Activated CD8-positive, alpha-beta T cell treated with anti-CD3 and anti-CD28 coated beads, Interleukin-2, amount 10 ng/mL, durations not matched to agents 7 days and 5 days (primary cell): ENCODE measurements around the gene ZNF90. TPM values are rescaled to one million over a fixed set of nuclear protein-coding genes. Genes with fewer than 3 reads are reported as not detected.
"Not testable (repeated sequence)": the region's sequence is repeated elsewhere in the genome, so short reads cannot be mapped to it uniquely, and the experiment has no call there.

Experiments used
- ATAC-seq: fragments of 150-1000 bp; cut with Tn5 transposase; one replicate; pipeline ENCODE4 v1.10.0; 2021; ENCODE audit warnings: moderate library complexity
- CTCF ChIA-PET: fragments of 350-600 bp; sonication (Branson Sonifier 250); formaldehyde crosslinking; loops from one replicate; lab custom pipeline; 2021; ENCODE audit warnings: antibody characterized with exemption; lab: Charles Lee
- POLR2A ChIA-PET: fragments of 350-600 bp; sonication (Branson Sonifier 250); formaldehyde crosslinking; loops from one replicate; lab custom pipeline; 2021; ENCODE audit warnings: antibody characterized with exemption; lab: Charles Lee
- DNase-seq: peaks from one replicate; pipeline ENCODE4 v3.0.0-alpha.2; 2020
- H3K27ac Mint-ChIP-seq: one replicate; pipeline ENCODE4 v1.8.0; 2021; ENCODE audit warnings: mild to moderate bottlenecking, mixed read lengths
- H3K27me3 Mint-ChIP-seq: one replicate; pipeline ENCODE4 v1.8.0; 2021; ENCODE audit warnings: low read depth, mixed read lengths
- H3K36me3 Mint-ChIP-seq: one replicate; pipeline ENCODE4 v1.8.0; 2021; ENCODE audit warnings: low read depth, mixed read lengths
- H3K4me1 Mint-ChIP-seq: one replicate; pipeline ENCODE4 v1.8.0; 2021; ENCODE audit warnings: low read depth, mixed read lengths
- H3K4me3 Mint-ChIP-seq: one replicate; pipeline ENCODE4 v1.8.0; 2021; ENCODE audit warnings: mild to moderate bottlenecking, mixed read lengths
- H3K9me3 Mint-ChIP-seq: one replicate; pipeline ENCODE4 v1.8.0; 2022; ENCODE audit warnings: mixed read lengths; ENCODE audit not compliant: insufficient read depth
- total RNA-seq, 2 experiments: library from RNA; stranded (reverse); gene quantifications; one replicate each; pipeline ENCODE4 v1.2.3, GENCODE V29; 2021

ZNF90 gene
- 10 to 100 TPM; 16.2 to 17.0 TPM for total RNA-seq

GRCh38 chr19:20077791-20078463, at the start of gene ZNF90:
Gene ZNF90, plus strand, starts transcription at chr19:20078000. Its CDS starts 133 bp downstream, at chr19:20078133.
- peaks cover 12% of the 10 kb centered on the region for H3K9me3 Mint-ChIP-seq
- H3K4me1 Mint-ChIP-seq = peaks cover 21% of the 10 kb centered on the region
- H3K4me3 Mint-ChIP-seq = peak within 1 kb of the TSS; percentile 90
- DNase-seq (peak; percentile 95), ATAC-seq (peak; percentile 99)
- H3K27me3 Mint-ChIP-seq = no peaks in the 10 kb centered on the region
- peaks cover 43% of the 10 kb centered on the region for H3K36me3 Mint-ChIP-seq
- CTCF ChIA-PET = interaction anchor here (0.6 to 1.5 kb wide), 5 partner anchors 11 to 922 kb away, joined by 3 to 5 read pairs (median 3); no protein-coding TSS in a partner anchor
- POLR2A ChIA-PET = interaction anchor here (0.6 to 2.9 kb wide), 11 partner anchors 26 to 943 kb away, joined by 3 to 13 read pairs (median 5); partner anchors contain the start of genes ZNF253, ZNF430, ZNF486 and ZNF682
- H3K27ac Mint-ChIP-seq = peak within 1 kb of the TSS; percentile 82

GRCh38 chr19:20028611-20029010, 49.2 kb upstream of the ZNF90 start:
- POLR2A ChIA-PET = interaction anchor here (1.2 kb wide), 1 partner anchor 49 kb away, joined by 3 read pairs; the partner anchor contains the start of gene ZNF90
- no peak overlapping the region for H3K27ac Mint-ChIP-seq
- peaks cover 13% of the 10 kb centered on the region for H3K9me3 Mint-ChIP-seq
- CTCF ChIA-PET = no interaction called here
- DNase-seq (no peak), ATAC-seq (no peak)
- H3K27me3 Mint-ChIP-seq = no peaks in the 10 kb centered on the region
- no peaks in the 10 kb centered on the region for H3K4me1 Mint-ChIP-seq
- H3K36me3 Mint-ChIP-seq = peaks cover 64% of the 10 kb centered on the region
- no peak overlapping the region for H3K4me3 Mint-ChIP-seq

- no peaks in the 10 kb centered on the region for H3K27me3 Mint-ChIP-seq
- no peak for ATAC-seq
- POLR2A ChIA-PET = no interaction called here
- no peak for DNase-seq
- peaks cover 53% of the 10 kb centered on the region for H3K36me3 Mint-ChIP-seq
- H3K9me3 Mint-ChIP-seq = peaks cover 12% of the 10 kb centered on the region
- peaks cover 15% of the 10 kb centered on the region for H3K4me1 Mint-ChIP-seq
- H3K27ac Mint-ChIP-seq = no peak overlapping the region
- no peak overlapping the region for H3K4me3 Mint-ChIP-seq
- CTCF ChIA-PET = no interaction called here
Observed at GRCh38 chr19:20035935-20036334, 41.9 kb upstream of the ZNF90 start.

- ATAC-seq (no peak), DNase-seq (no peak)
- Mint-ChIP-seq H3K36me3 (peaks cover 33% of the 10 kb centered on the region), H3K27me3 (no peaks in the 10 kb centered on the region), H3K27ac (peak overlapping the region; percentile 99), H3K9me3 (peaks cover 7% of the 10 kb centered on the region), H3K4me1 (peaks cover 15% of the 10 kb centered on the region), H3K4me3 (peak overlapping the region; percentile 96)
- ChIA-PET CTCF (interaction anchor here (1.2 kb wide), 1 partner anchor 13 kb away, joined by 3 read pairs; no protein-coding TSS in a partner anchor), POLR2A (interaction anchor here (1.0 to 2.1 kb wide), 5 partner anchors 13 to 622 kb away, joined by 3 to 13 read pairs (median 8); partner anchors contain the start of genes ZNF486, ZNF626 and ZNF90)
Observed at GRCh38 chr19:20038358-20039202, 39.2 kb upstream of the ZNF90 start.

- Mint-ChIP-seq H3K27ac (peak within 1 kb of the TSS; percentile 99), H3K36me3 (peaks cover 26% of the 10 kb centered on the region), H3K4me3 (peak within 1 kb of the TSS; percentile 96), H3K4me1 (peaks cover 15% of the 10 kb centered on the region), H3K9me3 (peaks cover 7% of the 10 kb centered on the region), H3K27me3 (no peaks in the 10 kb centered on the region)
- ChIA-PET POLR2A (interaction anchor here (0.6 to 2.1 kb wide), 9 partner anchors 11 to 622 kb away, joined by 3 to 13 read pairs (median 4); partner anchors contain the start of genes ZNF101, ZNF486, ZNF626 and ZNF90), CTCF (interaction anchor here (1.2 kb wide), 1 partner anchor 13 kb away, joined by 3 read pairs; no protein-coding TSS in a partner anchor)
- peak; percentile 100 for ATAC-seq
- DNase-seq = peak; percentile 97
Observed at GRCh38 chr19:20039203-20039723, 38.5 kb upstream of the ZNF90 start, which contains the start of gene ZNF682. Gene ZNF682, minus strand, starts transcription at chr19:20039505. Its CDS starts 160 bp downstream, at chr19:20039345.

GRCh38 chr19:20044663-20045062, 33.1 kb upstream of the ZNF90 start:
- H3K27ac Mint-ChIP-seq = no peak overlapping the region
- peaks cover 9% of the 10 kb centered on the region for H3K9me3 Mint-ChIP-seq
- ATAC-seq (no peak), DNase-seq (no peak)
- H3K27me3 Mint-ChIP-seq = peaks cover 3% of the 10 kb centered on the region
- CTCF ChIA-PET = no interaction called here
- no peak overlapping the region for H3K4me3 Mint-ChIP-seq
- POLR2A ChIA-PET = no interaction called here
- H3K36me3 Mint-ChIP-seq = no peaks in the 10 kb centered on the region
- H3K4me1 Mint-ChIP-seq = no peaks in the 10 kb centered on the region

GRCh38 chr19:20045742-20046141, 32.1 kb upstream of the ZNF90 start:
- POLR2A ChIA-PET, H3K4me3 Mint-ChIP-seq, H3K4me1 Mint-ChIP-seq, H3K36me3 Mint-ChIP-seq, CTCF ChIA-PET, DNase-seq, ATAC-seq, H3K27me3 Mint-ChIP-seq, H3K27ac Mint-ChIP-seq: not testable (repeated sequence)
- peaks cover 10% of the 10 kb centered on the region for H3K9me3 Mint-ChIP-seq

GRCh38 chr19:20051841-20052768, 25.7 kb upstream of the ZNF90 start:
- peaks cover 6% of the 10 kb centered on the region for H3K9me3 Mint-ChIP-seq

GRCh38 chr19:20058738-20059137, 19.1 kb upstream of the ZNF90 start:
- ATAC-seq, H3K27ac Mint-ChIP-seq, CTCF ChIA-PET: not testable (repeated sequence)

More at GRCh38 chr19:20051841-20052768, 25.7 kb upstream of the ZNF90 start:
- peaks cover 6% of the 10 kb centered on the region for H3K36me3 Mint-ChIP-seq
- DNase-seq (peak; percentile 70), ATAC-seq (peak; percentile 97)
- ChIA-PET POLR2A (interaction anchor here (0.6 to 1.4 kb wide), 5 partner anchors 13 to 1715 kb away, joined by 3 to 8 read pairs (median 4); partner anchors contain the start of genes ZNF486, ZNF682 and ZNF90), CTCF (interaction anchor here (0.6 to 1.3 kb wide), 4 partner anchors 12 to 520 kb away, joined by 3 read pairs; no protein-coding TSS in a partner anchor)
- H3K27ac Mint-ChIP-seq = peak overlapping the region; percentile 85
- peaks cover 13% of the 10 kb centered on the region for H3K4me1 Mint-ChIP-seq
- H3K4me3 Mint-ChIP-seq = peak overlapping the region; percentile 91
- no peaks in the 10 kb centered on the region for H3K27me3 Mint-ChIP-seq

GRCh38 chr19:20060282-20060681, 17.5 kb upstream of the ZNF90 start:
- H3K36me3 Mint-ChIP-seq = no peaks in the 10 kb centered on the region
- H3K27me3 Mint-ChIP-seq = no peaks in the 10 kb centered on the region
- no peak for ATAC-seq

More at GRCh38 chr19:20058738-20059137, 19.1 kb upstream of the ZNF90 start:
- H3K4me1 Mint-ChIP-seq, POLR2A ChIA-PET, DNase-seq, H3K36me3 Mint-ChIP-seq, H3K27me3 Mint-ChIP-seq, H3K4me3 Mint-ChIP-seq: not testable (repeated sequence)
- peaks cover 18% of the 10 kb centered on the region for H3K9me3 Mint-ChIP-seq

More at GRCh38 chr19:20060282-20060681, 17.5 kb upstream of the ZNF90 start:
- CTCF ChIA-PET = no interaction called here
- H3K4me1 Mint-ChIP-seq = no peaks in the 10 kb centered on the region
- POLR2A ChIA-PET = no interaction called here
- no peak overlapping the region for H3K27ac Mint-ChIP-seq
- no peak for DNase-seq
- peaks cover 18% of the 10 kb centered on the region for H3K9me3 Mint-ChIP-seq
- no peak overlapping the region for H3K4me3 Mint-ChIP-seq
